Mesothelial cell of epicardium (in vitro differentiated cells): Measurements from ENCODE around the gene KANK4. TPM values are rescaled to one million over a fixed set of nuclear protein-coding genes. Genes with fewer than 3 reads are reported as not detected.

Source experiments
- DNase-seq, 2 experiments: peaks; one replicate each; pipeline ENCODE4 v3.0.0; 2021; ENCODE audit warnings: low spot score in 2 of 2; ENCODE audit not compliant: unreplicated experiment in 2 of 2
- H3K27ac Mint-ChIP-seq: 2 replicates; pipeline ENCODE4 v1.8.0; 2021; ENCODE audit warnings: mixed read lengths
- H3K27me3 Mint-ChIP-seq: 2 replicates; pipeline ENCODE4 v1.8.0; 2021; ENCODE audit warnings: low read depth, mixed read lengths
- H3K36me3 Mint-ChIP-seq: 2 replicates; pipeline ENCODE4 v1.8.0; 2021; ENCODE audit warnings: mixed read lengths
- H3K4me1 Mint-ChIP-seq: 2 replicates; pipeline ENCODE4 v1.8.0; 2021; ENCODE audit warnings: mixed read lengths
- H3K4me3 Mint-ChIP-seq: 2 replicates; pipeline ENCODE4 v1.8.0; 2021; ENCODE audit warnings: mild to moderate bottlenecking, moderate library complexity, mixed read lengths
- H3K9me3 Mint-ChIP-seq: 2 replicates; pipeline ENCODE4 v1.8.0; 2021; ENCODE audit warnings: mixed read lengths
- total RNA-seq: library from RNA; stranded (reverse); gene quantifications from 3 replicates; pipeline ENCODE4 v1.2.1, GENCODE V29; 2021
- TF ChIP-seq, protein P1 (sequence below): fragments of 200-600 bp; sonication (generic); IDR thresholded peaks from one replicate; pipeline ENCODE4 v1.5.0; 2021; ENCODE audit warnings: antibody characterized with exemption; ENCODE audit not compliant: unreplicated experiment

The KANK4 gene
- total RNA-seq, 1 donor from 2014 or later, result 34.3 TPM

DNA sequence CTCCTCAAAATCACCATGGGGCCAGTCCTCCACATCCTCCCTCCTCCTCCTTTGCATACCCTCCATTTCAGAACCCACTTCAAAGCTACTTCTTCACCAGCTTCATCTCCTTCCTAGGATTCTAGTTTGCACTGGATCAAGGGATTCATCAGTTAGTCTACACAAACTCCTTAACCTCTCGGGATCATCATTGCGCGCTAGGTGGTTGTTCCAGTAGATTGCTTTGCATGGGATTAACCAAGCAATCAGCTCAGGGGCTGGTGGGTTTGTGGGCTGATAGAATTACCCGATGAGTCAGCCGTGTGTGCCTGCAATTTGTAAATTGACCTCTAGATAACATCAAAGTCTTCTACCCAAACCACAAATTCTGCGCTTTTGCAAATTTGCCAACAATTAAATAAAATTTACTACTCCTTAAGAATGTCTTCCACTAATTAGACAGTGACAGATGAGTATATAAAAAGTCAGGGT lies 7.7 kb downstream of the KANK4 start:
- Mint-ChIP-seq H3K9me3 (no peaks in the 10 kb centered on the region), H3K27ac (no peak overlapping the region)

DNA sequence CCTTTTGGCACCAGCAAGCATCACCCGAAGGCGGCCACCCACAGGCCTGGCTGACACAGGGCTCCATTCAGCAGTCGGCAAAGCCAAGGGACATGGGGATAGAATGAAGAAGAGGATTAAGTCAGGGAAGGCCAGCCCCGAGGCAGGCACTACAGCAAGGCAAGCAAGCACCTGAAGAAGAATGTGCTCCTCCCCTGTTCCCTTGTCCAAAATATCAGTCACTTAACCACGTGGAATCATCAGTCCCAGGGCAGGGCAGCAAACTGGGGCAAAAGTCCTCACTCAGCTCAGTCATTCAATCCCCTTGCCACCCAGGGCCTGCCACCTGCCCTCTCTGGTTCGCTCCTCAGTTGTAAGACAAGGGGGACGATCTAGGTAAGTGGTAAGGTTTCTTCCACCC lies 9.3 kb downstream of the KANK4 start:
- Mint-ChIP-seq H3K27ac (no peak overlapping the region), H3K4me1 (peaks cover 74% of the 10 kb centered on the region), H3K9me3 (no peaks in the 10 kb centered on the region), H3K27me3 (peaks cover 9% of the 10 kb centered on the region), H3K4me3 (no peak overlapping the region), H3K36me3 (no peaks in the 10 kb centered on the region)
- TF ChIP-seq, protein P1, sequence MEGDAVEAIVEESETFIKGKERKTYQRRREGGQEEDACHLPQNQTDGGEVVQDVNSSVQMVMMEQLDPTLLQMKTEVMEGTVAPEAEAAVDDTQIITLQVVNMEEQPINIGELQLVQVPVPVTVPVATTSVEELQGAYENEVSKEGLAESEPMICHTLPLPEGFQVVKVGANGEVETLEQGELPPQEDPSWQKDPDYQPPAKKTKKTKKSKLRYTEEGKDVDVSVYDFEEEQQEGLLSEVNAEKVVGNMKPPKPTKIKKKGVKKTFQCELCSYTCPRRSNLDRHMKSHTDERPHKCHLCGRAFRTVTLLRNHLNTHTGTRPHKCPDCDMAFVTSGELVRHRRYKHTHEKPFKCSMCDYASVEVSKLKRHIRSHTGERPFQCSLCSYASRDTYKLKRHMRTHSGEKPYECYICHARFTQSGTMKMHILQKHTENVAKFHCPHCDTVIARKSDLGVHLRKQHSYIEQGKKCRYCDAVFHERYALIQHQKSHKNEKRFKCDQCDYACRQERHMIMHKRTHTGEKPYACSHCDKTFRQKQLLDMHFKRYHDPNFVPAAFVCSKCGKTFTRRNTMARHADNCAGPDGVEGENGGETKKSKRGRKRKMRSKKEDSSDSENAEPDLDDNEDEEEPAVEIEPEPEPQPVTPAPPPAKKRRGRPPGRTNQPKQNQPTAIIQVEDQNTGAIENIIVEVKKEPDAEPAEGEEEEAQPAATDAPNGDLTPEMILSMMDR, result no peak
- DNase-seq, result no peak

More for the DNA sequence above, 7.7 kb downstream of the KANK4 start:
- H3K4me1 Mint-ChIP-seq, result peaks cover 84% of the 10 kb centered on the region
- no peaks in the 10 kb centered on the region for H3K36me3 Mint-ChIP-seq
- H3K27me3 Mint-ChIP-seq, result peaks cover 9% of the 10 kb centered on the region
- H3K4me3 Mint-ChIP-seq, result no peak overlapping the region
- DNase-seq, result no peak
- TF ChIP-seq, protein P1, result no peak

DNA sequence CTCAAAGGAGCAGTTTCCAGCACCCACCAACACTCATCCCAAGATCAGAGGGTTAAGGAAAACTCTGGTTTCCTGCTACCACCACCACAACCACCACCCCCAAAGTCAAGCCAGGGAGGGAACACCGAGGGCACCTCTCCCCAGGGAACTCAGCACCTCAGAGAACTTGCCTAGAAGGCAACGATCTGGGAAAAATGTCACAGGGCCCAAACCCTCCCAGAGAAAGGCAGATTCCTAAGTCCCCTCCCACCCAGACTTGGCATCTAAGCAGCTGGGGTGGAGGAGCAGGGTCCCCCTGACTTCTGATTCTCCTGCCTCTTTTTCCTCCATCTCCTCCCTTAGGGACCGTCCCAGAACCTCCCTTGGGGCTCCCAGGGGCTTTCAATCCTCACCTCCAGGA lies 10.6 kb downstream of the KANK4 start:
- TF ChIP-seq, protein P1, result no peak
- Mint-ChIP-seq H3K9me3 (no peaks in the 10 kb centered on the region), H3K27ac (no peak overlapping the region), H3K36me3 (no peaks in the 10 kb centered on the region), H3K4me1 (peaks cover 69% of the 10 kb centered on the region), H3K4me3 (no peak overlapping the region), H3K27me3 (peaks cover 9% of the 10 kb centered on the region)
- no peak for DNase-seq

DNA sequence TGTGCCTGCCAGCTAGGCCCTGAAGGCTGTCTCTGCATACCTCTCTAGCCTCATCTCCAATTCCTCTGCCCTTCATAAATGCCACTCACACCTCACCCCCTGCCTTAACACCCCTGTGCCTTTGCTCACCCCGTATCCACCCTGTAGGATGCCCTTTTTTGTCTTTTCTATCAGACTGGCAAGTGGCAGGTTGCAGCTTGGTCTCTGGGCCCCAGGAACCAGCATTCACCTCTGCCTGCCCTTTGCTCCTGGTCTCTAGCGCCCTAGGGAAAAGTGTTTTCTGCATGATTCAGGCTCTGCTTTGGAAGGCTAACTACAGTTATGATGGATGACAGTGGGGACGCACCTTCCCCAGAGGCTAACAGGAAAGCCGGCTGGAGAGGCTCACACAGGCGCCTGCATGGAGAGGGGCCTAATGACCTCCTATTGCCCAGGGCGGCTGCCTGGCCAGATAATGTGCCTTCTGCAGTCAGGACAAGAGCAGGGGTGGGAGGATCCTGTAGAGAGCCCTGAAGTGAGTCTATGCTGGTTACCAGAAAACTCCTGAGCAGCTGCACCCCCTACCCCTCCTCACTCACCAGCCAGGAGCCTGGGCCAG lies 11.2 kb downstream of the KANK4 start:
- Mint-ChIP-seq H3K4me3 (peak overlapping the region; percentile 33), H3K27ac (peak overlapping the region; percentile 90), H3K36me3 (no peaks in the 10 kb centered on the region), H3K9me3 (no peaks in the 10 kb centered on the region), H3K4me1 (peaks cover 62% of the 10 kb centered on the region), H3K27me3 (peaks cover 9% of the 10 kb centered on the region)
- TF ChIP-seq, protein P1, result no peak
- no peak for DNase-seq

DNA sequence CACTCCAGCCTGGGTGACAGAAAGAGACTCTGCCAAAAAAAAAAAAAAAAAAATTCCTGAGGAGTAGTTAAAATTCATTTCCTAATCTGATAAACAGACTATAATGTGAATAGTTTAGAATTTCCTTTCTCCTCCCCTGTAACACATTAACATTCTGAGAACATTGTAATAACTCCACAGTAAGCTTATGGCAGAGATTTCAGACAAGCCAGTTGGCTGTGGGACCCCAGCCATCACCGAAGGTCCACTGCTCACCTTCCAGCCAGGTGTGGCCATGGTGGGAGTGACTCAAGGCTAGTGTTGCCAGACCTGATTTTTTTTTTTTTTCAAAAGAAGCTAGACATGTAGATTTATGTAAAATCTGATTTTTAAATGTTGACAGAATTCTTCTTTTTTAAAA lies 11.8 kb downstream of the KANK4 start:
- TF ChIP-seq, protein P1, result no peak
- H3K27ac Mint-ChIP-seq, result peak overlapping the region; percentile 90
- DNase-seq, result no peak
- H3K9me3 Mint-ChIP-seq, result no peaks in the 10 kb centered on the region
- no peaks in the 10 kb centered on the region for H3K36me3 Mint-ChIP-seq
- peaks cover 57% of the 10 kb centered on the region for H3K4me1 Mint-ChIP-seq
- H3K4me3 Mint-ChIP-seq, result no peak overlapping the region
- peaks cover 9% of the 10 kb centered on the region for H3K27me3 Mint-ChIP-seq
